ENCODE data around the gene CD48.
"Not testable (repeated sequence)": the region's sequence is repeated elsewhere in the genome, so short reads cannot be mapped to it uniquely, and the experiment has no call there.

Gene CD48

GRCh38 chr1:160713161-160713560 lies 1.5 kb upstream of the CD48 start:
- no peak for DNase-seq (ENCODE audit: low spot score)

GRCh38 chr1:160712525-160713080 lies 981 bp upstream of the CD48 start:
- not testable (repeated sequence) for DNase-seq (ENCODE audit: low spot score)

- no peak for DNase-seq (ENCODE audit: low spot score)
Measured at GRCh38 chr1:160711276-160711601, 383 bp downstream of the CD48 start.

- DNase-seq (ENCODE audit: low spot score) = no peak
Measured at GRCh38 chr1:160710517-160711252, 937 bp downstream of the CD48 start.

- DNase-seq (ENCODE audit: low spot score) = no peak
Measured at GRCh38 chr1:160709715-160710114, 1.9 kb downstream of the CD48 start.

- no peak for DNase-seq (ENCODE audit: low spot score)
Measured at GRCh38 chr1:160708801-160709200, 2.8 kb downstream of the CD48 start.

- DNase-seq (ENCODE audit: low spot score) = no peak
Measured at GRCh38 chr1:160708118-160708517, 3.5 kb downstream of the CD48 start.

- DNase-seq (ENCODE audit: low spot score) = no peak
Measured at GRCh38 chr1:160707236-160708064, 4.2 kb downstream of the CD48 start.

GRCh38 chr1:160706526-160707235 lies 4.9 kb downstream of the CD48 start:
- DNase-seq (ENCODE audit: low spot score) = no peak

GRCh38 chr1:160705742-160706141 lies 5.9 kb downstream of the CD48 start:
- no peak for DNase-seq (ENCODE audit: low spot score)

- DNase-seq (ENCODE audit: low spot score) = not testable (repeated sequence)
Measured at GRCh38 chr1:160705212-160705621, 6.4 kb downstream of the CD48 start.

GRCh38 chr1:160704250-160704649 lies 7.4 kb downstream of the CD48 start:
- DNase-seq (ENCODE audit: low spot score) = no peak

GRCh38 chr1:160702100-160702499 lies 9.5 kb downstream of the CD48 start:
- DNase-seq (ENCODE audit: low spot score) = no peak

- DNase-seq (ENCODE audit: low spot score) = not testable (repeated sequence)
Measured at GRCh38 chr1:160692390-160692789, 19.2 kb downstream of the CD48 start.

GRCh38 chr1:160685266-160685665 lies 26.4 kb downstream of the CD48 start:
- DNase-seq (ENCODE audit: low spot score) = no peak

- no peak for DNase-seq (ENCODE audit: low spot score)
Measured at GRCh38 chr1:160682983-160683865, 28.4 kb downstream of the CD48 start.

GRCh38 chr1:160681891-160682140 lies 29.8 kb downstream of the CD48 start:
- DNase-seq (ENCODE audit: low spot score) = no peak

- DNase-seq (ENCODE audit: low spot score) = no peak
Measured at GRCh38 chr1:160681066-160681890, 30.3 kb downstream of the CD48 start.

GRCh38 chr1:160680399-160680798 lies 31.2 kb downstream of the CD48 start:
- DNase-seq (ENCODE audit: low spot score) = no peak

- no peak for DNase-seq (ENCODE audit: low spot score)
Measured at GRCh38 chr1:160679893-160680292, 31.7 kb downstream of the CD48 start.

Measured in AG08395 (cell line).